ENCODE results near the gene MXD4. TPM values are rescaled to one million over a fixed set of nuclear protein-coding genes. Genes with fewer than 3 reads are reported as not detected.

MXD4 gene
- total and polyA plus RNA-seq, 9 of the 15 experiments (the other 6 are each of a cell fraction or from before 2014, with no cell fraction given): 0.06 to 13.5 (median 5.9) TPM

- Histone ChIP-seq H3K27me3 (ENCODE audit: control insufficient read depth in 2 of 2, insufficient read depth in 2 of 2, low read length in 2 of 2) (no peaks in the 10 kb centered on the region), H3K27ac (ENCODE audit: extremely low read depth, low read depth, low read length) (no peak overlapping the region), H3K9me1 (ENCODE audit: control insufficient read depth, insufficient read depth, low read length) (no peaks in the 10 kb centered on the region), H3K4me1 (replicated peaks in 1 of 2; ENCODE audit: control insufficient read depth in 2 of 2, insufficient read depth in 2 of 2, low read length in 2 of 2) (peaks cover 17 to 89% of the 10 kb centered on the region in 2 experiments), H3K36me3 (ENCODE audit: control insufficient read depth, insufficient read depth, low read length) (peaks cover 12% of the 10 kb centered on the region; the same call in 1 of the 3 replicates), H3K4me2 (ENCODE audit: insufficient read depth, low read length) (no peak overlapping the region), H3K4me3 (no peak overlapping the region), H2AFZ (ENCODE audit: low read depth, low read length) (no peak overlapping the region), H3K9ac (ENCODE audit: insufficient read depth in 1 of 2, low read depth in 2 of 2, low read length in 2 of 2) (no peak overlapping the region), H3K9me3 (replicated peaks; ENCODE audit: control insufficient read depth, insufficient read depth, low read depth, low read length) (no peaks in the 10 kb centered on the region), H3K79me2 (ENCODE audit: control insufficient read depth, insufficient read depth, low read length) (no peaks in the 10 kb centered on the region), H4K20me1 (replicated peaks; ENCODE audit: control insufficient read depth, insufficient read depth, low read length) (no peaks in the 10 kb centered on the region)
- WGBS (ENCODE audit: insufficient coverage, low coverage, missing lambda C conversion rate): 86% methylated on average over 25 of the region's 27 CpGs
- FAIRE-seq: no peak
- no peak for ATAC-seq
- no TSS peak for BruUV-seq (replicated peaks)
- POLR2A ChIA-PET: interaction anchor here (0.6 to 1.0 kb wide), 2 partner anchors 9 to 280 kb away, joined by 3 to 4 read pairs; partner anchors contain the start of gene MXD4
- TF ChIP-seq BCL6 (CRISPR knock-in tag; IDR thresholded peaks at IDR 0.05) (no peak), GTF2F1 (IDR thresholded peaks at IDR 0.05; ENCODE audit: low read depth, low read length) (no peak), RCOR1 (IDR thresholded peaks at IDR 0.05; ENCODE audit: borderline replicate concordance in 1 of 2, low read depth in 2 of 2, low read length in 2 of 2) (no peak), GABPA (tag; conservative IDR thresholded peaks at IDR 0.05; ENCODE audit: low read depth) (no peak), ZNF449 (CRISPR knock-in tag; IDR thresholded peaks at IDR 0.05) (no peak)
- CTCF ChIA-PET (ENCODE audit: low intra/inter-chr PET ratio): no interaction called here
- intact Hi-C loops (cut with micrococcal nuclease) (no loop called here), in situ Hi-C loops (cut with MboI) (no loop called here)
- no peak for DNase-seq (ENCODE audit: extremely low read depth in 1 of 4, low spot score in 3 of 4)
Measured at GRCh38 chr4:2271279-2272025, 9.5 kb upstream of the MXD4 start.

Data from K562 (cell line).